ENCODE results near the gene ATXN10.
"Not testable (repeated sequence)": the region's sequence is repeated elsewhere in the genome, so short reads cannot be mapped to it uniquely, and the experiment has no call there.

Gene ATXN10

DNA sequence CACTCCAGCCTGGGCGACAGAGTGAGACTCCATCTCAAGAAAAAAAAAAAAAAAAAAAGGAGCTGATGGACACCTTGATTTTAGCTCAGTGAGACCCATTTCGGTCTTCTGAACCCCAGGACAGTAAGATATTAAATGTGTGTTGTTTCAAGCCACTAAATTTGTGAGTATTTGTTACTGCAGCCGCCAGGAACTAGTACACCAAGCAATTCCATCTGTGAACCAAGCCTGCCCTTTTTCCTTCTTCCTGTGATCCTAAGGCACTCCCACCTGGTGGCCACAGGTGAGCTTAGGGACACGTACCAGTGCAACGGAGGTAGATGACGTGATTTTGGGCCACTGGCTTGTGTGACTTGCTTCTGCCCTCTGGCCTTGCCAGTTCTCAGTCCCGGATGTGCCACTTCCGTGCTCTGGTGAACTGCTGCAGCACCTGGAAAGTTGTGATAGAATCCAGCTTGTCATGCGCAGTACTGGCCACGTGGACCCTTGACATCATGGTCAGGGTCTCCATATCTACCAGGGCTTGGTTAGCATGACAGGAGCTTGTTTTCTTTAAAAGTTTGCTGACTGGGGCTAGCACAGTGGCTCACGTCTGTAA lies 19.6 kb upstream of the ATXN10 start:
- no peak overlapping the region for H3K27ac Mint-ChIP-seq
- H3K4me3 Mint-ChIP-seq: no peak overlapping the region
- peaks cover 2% of the 10 kb centered on the region for H3K9me3 Mint-ChIP-seq
- TF ChIP-seq, protein P1, sequence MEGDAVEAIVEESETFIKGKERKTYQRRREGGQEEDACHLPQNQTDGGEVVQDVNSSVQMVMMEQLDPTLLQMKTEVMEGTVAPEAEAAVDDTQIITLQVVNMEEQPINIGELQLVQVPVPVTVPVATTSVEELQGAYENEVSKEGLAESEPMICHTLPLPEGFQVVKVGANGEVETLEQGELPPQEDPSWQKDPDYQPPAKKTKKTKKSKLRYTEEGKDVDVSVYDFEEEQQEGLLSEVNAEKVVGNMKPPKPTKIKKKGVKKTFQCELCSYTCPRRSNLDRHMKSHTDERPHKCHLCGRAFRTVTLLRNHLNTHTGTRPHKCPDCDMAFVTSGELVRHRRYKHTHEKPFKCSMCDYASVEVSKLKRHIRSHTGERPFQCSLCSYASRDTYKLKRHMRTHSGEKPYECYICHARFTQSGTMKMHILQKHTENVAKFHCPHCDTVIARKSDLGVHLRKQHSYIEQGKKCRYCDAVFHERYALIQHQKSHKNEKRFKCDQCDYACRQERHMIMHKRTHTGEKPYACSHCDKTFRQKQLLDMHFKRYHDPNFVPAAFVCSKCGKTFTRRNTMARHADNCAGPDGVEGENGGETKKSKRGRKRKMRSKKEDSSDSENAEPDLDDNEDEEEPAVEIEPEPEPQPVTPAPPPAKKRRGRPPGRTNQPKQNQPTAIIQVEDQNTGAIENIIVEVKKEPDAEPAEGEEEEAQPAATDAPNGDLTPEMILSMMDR (IDR thresholded peaks at IDR 0.05; ENCODE audit: unreplicated experiment in 3 of 3): no peak
- H3K4me1 Mint-ChIP-seq: peaks cover 13% of the 10 kb centered on the region
- peaks cover 34% of the 10 kb centered on the region for H3K27me3 Mint-ChIP-seq (ENCODE audit: low read depth)
- H3K36me3 Mint-ChIP-seq (ENCODE audit: low read depth): no peaks in the 10 kb centered on the region

DNA sequence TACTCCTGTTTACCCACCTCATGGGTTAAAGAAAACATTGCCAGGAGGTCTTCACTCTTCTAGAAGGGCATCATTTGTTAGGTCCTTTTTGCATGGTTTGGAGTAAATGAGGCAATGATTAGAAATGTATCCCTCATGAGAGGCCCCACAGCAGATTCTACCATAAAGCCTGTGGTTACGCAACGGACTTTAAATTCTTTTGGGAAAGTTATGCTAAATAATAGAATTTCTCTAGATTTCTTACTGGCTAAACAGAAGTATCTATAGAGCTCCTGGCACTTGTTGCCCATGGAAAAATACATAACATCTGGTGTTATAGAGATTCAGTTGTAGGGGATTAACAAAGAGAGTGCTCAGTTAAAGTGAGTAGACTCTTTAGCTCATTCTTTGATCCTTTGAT lies 15.1 kb upstream of the ATXN10 start:
- H3K27me3 Mint-ChIP-seq (ENCODE audit: low read depth): peaks cover 11% of the 10 kb centered on the region
- H3K4me1 Mint-ChIP-seq: peaks cover 8% of the 10 kb centered on the region
- H3K4me3 Mint-ChIP-seq: no peak overlapping the region
- no peaks in the 10 kb centered on the region for H3K9me3 Mint-ChIP-seq
- no peak overlapping the region for H3K27ac Mint-ChIP-seq
- no peaks in the 10 kb centered on the region for H3K36me3 Mint-ChIP-seq (ENCODE audit: low read depth)
- TF ChIP-seq, protein P1 (IDR thresholded peaks at IDR 0.05; ENCODE audit: unreplicated experiment in 3 of 3): no peak

DNA sequence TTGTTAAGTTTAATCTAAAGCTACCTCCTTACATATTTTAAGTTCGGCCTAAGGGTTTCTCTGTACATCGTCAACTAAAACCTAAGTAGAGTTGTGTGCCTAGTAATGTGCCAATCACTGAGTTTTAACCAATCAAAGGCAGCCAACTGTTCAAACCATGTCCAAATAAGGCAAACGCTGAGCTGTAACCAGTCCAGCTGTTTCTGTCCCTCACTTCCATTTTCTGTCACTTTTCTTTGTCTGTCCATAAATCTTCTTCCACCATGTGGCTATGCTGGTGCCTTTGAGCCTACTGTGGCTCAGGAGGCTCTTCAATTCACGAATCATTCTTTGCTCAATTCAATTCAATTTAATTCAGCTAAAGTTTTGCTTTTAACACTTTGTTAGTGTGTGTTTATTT lies 13.9 kb upstream of the ATXN10 start:
- Mint-ChIP-seq H3K27ac (no peak overlapping the region), H3K36me3 (ENCODE audit: low read depth) (no peaks in the 10 kb centered on the region), H3K9me3 (no peaks in the 10 kb centered on the region), H3K4me3 (no peak overlapping the region), H3K4me1 (peaks cover 7% of the 10 kb centered on the region), H3K27me3 (ENCODE audit: low read depth) (peaks cover 5% of the 10 kb centered on the region)
- TF ChIP-seq, protein P1 (IDR thresholded peaks at IDR 0.05; ENCODE audit: unreplicated experiment in 3 of 3): no peak

DNA sequence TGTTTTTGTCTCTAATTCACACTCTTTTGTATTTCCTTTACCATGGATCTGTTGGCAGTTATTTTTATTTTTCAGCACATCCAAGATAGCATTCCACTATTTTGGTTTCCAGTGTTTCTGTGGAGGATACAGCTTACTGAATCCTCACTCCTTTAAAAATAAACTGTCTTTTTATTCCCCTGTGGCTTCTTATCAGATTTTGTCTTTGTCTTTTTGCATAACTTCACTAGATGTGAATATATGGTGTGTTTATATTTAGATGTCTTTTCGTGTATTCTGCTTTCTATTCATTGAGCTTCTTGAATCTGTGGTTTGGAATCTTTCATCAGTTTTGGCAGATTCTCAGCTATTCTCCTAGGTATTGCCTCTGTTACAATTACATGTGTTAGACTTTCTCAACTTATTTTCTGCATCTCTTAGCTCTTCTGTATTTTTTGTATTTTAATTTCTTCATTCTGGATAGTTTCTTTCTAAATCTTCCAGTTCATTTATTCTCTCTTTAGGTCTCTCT lies 7.4 kb upstream of the ATXN10 start:
- H3K36me3 Mint-ChIP-seq (ENCODE audit: low read depth): no peaks in the 10 kb centered on the region
- peaks cover 2% of the 10 kb centered on the region for H3K9me3 Mint-ChIP-seq
- H3K4me3 Mint-ChIP-seq: no peak overlapping the region
- peaks cover 8% of the 10 kb centered on the region for H3K27me3 Mint-ChIP-seq (ENCODE audit: low read depth)
- H3K27ac Mint-ChIP-seq: no peak overlapping the region
- H3K4me1 Mint-ChIP-seq: no peaks in the 10 kb centered on the region
- TF ChIP-seq, protein P1 (IDR thresholded peaks at IDR 0.05; ENCODE audit: unreplicated experiment in 3 of 3): no peak

DNA sequence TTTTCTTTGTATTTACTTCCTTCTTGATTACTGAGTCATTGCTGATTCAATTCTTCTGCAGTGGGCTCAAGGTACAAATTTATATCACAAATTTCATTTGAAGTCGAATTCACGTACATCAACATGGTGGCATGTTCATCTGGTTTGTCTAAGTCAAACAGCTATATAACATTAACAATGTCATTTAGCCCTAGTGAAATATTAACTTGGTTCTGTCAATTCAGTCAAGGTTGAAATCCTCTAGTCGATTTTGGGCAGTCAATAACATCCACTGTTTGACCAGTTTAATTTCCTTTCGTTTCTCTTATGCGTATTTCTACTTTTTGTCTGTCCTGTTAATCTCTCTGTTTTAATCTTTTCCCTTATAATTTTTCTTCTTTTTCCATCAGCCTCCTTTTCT lies 4.1 kb upstream of the ATXN10 start:
- H3K9me3 Mint-ChIP-seq: peaks cover 2% of the 10 kb centered on the region
- no peaks in the 10 kb centered on the region for H3K36me3 Mint-ChIP-seq (ENCODE audit: low read depth)
- H3K27ac Mint-ChIP-seq: peak overlapping the region in 1 of 3 experiments; percentile 39
- TF ChIP-seq, protein P1 (IDR thresholded peaks at IDR 0.05; ENCODE audit: unreplicated experiment in 3 of 3): no peak
- H3K27me3 Mint-ChIP-seq (ENCODE audit: low read depth): peaks cover 5% of the 10 kb centered on the region
- no peak overlapping the region for H3K4me3 Mint-ChIP-seq
- peaks cover 7% of the 10 kb centered on the region for H3K4me1 Mint-ChIP-seq

DNA sequence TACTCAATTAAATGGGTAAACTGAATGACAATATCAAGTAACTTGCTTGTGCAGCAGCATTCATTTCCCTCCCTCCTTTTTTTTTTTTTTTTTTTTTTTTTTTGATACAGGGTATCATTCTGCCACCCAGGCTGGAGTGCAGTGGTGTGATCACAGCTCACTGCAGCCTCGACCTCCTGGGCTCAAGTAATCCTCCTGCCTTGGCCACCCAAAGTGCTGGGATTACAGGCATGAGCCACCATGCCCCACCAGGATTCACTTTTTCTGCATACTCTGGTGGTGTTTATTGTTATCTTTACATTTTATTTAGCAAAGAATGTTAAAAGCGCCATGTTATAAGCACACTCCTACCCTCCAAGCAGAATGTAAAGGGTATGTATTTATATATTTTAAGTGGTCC lies 1.3 kb upstream of the ATXN10 start:
- H3K9me3 Mint-ChIP-seq; H3K36me3 Mint-ChIP-seq (ENCODE audit: low read depth): not testable (repeated sequence)

More for the DNA sequence above, 1.3 kb upstream of the ATXN10 start:
- Mint-ChIP-seq H3K27ac (peak overlapping the region in 1 of 3 experiments; percentile 92), H3K4me3 (peak overlapping the region in 1 of 3 experiments; percentile 90), H3K4me1 (peaks cover 35% of the 10 kb centered on the region)
- not testable (repeated sequence) for H3K27me3 Mint-ChIP-seq (ENCODE audit: low read depth)
